Colonic mucosa (tissue), 4 donors: Measurements from ENCODE around the gene STARD13. TPM values are rescaled to one million over a fixed set of nuclear protein-coding genes. Genes with fewer than 3 reads are reported as not detected.

Source experiments
- DNase-seq: peaks from one replicate; pipeline ENCODE4 v3.0.0-alpha.2; 2020
- H3K27ac ChIP-seq: fragments of 200-600 bp; one replicate; pipeline ENCODE4 v1.8.0; 2021
- H3K27me3 ChIP-seq: fragments of 200-600 bp; one replicate; pipeline ENCODE4 v1.8.0; 2021
- H3K36me3 ChIP-seq: fragments of 200-600 bp; one replicate; pipeline ENCODE4 v1.8.0; 2021
- H3K4me1 ChIP-seq: fragments of 200-600 bp; one replicate; pipeline ENCODE4 v1.8.0; 2021; ENCODE audit warnings: mild to moderate bottlenecking
- H3K4me3 ChIP-seq: fragments of 200-600 bp; one replicate; pipeline ENCODE4 v1.8.0; 2021
- H3K9ac ChIP-seq, 2 donors: one replicate each; pipeline ENCODE4 v1.7.0; 2013; ENCODE audit warnings: control low read depth in 2 of 2, low read depth in 2 of 2, low read length in 2 of 2
- H3K9me3 ChIP-seq: fragments of 200-600 bp; one replicate; pipeline ENCODE4 v1.8.0; 2021
- CTCF ChIP-seq: fragments of 200-600 bp; IDR thresholded peaks from one replicate; pipeline ENCODE4 v1.8.0; 2022; ENCODE audit warnings: antibody characterized with exemption, mild to moderate bottlenecking
- intact Hi-C: fragments of 100-400 bp; cut with DNase I; formaldehyde crosslinking; loops from one replicate; pipeline ENCODE4 v1.14.1; 2022
- total RNA-seq, 2 donors: library from RNA; stranded (reverse); fragmentation: NEBNext Ultra II Directional in 1 of 2; extraction: Animal tissue kit (Norgen Biotek cat#: 25700) in 1 of 2; gene quantifications; one replicate each; pipeline ENCODE4 v1.2.1, GENCODE V29; 2021
- donor health status: healthy.
- donor health status: DM: no; HTN: no; CAD: no.
- donor health status: DM: no; HTN: no; CAD: no.

The STARD13 gene
- total RNA-seq, 2 donors from 2014 or later: 21.3 to 30.2 TPM

GRCh38 chr13:33280279-33280905, 5.2 kb downstream of the STARD13 start:
- peaks cover 5% of the 10 kb centered on the region for H3K4me1 ChIP-seq
- no peaks in the 10 kb centered on the region for H3K36me3 ChIP-seq
- no peak for DNase-seq
- no peaks in the 10 kb centered on the region for H3K27me3 ChIP-seq
- TF ChIP-seq CTCF: no peak
- H3K27ac ChIP-seq: peak overlapping the region; percentile 68
- H3K9ac ChIP-seq: peak overlapping the region in 1 of 2 donors; percentile 38
- intact Hi-C loops: no loop called here
- H3K9me3 ChIP-seq: no peaks in the 10 kb centered on the region
- H3K4me3 ChIP-seq: no peak overlapping the region

GRCh38 chr13:33279414-33280278, 5.9 kb downstream of the STARD13 start:
- Histone ChIP-seq H3K9me3 (no peaks in the 10 kb centered on the region), H3K4me3 (no peak overlapping the region), H3K9ac (peak overlapping the region in 1 of 2 donors; percentile 38), H3K36me3 (no peaks in the 10 kb centered on the region), H3K27ac (peak overlapping the region; percentile 68), H3K27me3 (no peaks in the 10 kb centered on the region), H3K4me1 (peaks cover 5% of the 10 kb centered on the region)
- TF ChIP-seq CTCF: no peak
- intact Hi-C loops: no loop called here
- peak; percentile 77 for DNase-seq

GRCh38 chr13:33278913-33279312, 6.6 kb downstream of the STARD13 start:
- no peak for TF ChIP-seq CTCF
- Histone ChIP-seq H3K4me1 (peaks cover 5% of the 10 kb centered on the region), H3K9ac (no peak overlapping the region), H3K9me3 (no peaks in the 10 kb centered on the region), H3K36me3 (no peaks in the 10 kb centered on the region), H3K4me3 (no peak overlapping the region), H3K27me3 (no peaks in the 10 kb centered on the region), H3K27ac (peak overlapping the region; percentile 68)
- DNase-seq: no peak
- intact Hi-C loops: no loop called here

- Histone ChIP-seq H3K4me3 (no peak overlapping the region), H3K4me1 (peaks cover 5% of the 10 kb centered on the region), H3K27ac (no peak overlapping the region), H3K9ac (no peak overlapping the region), H3K9me3 (no peaks in the 10 kb centered on the region), H3K36me3 (no peaks in the 10 kb centered on the region), H3K27me3 (no peaks in the 10 kb centered on the region)
- DNase-seq: no peak
- no peak for TF ChIP-seq CTCF
- intact Hi-C loops: no loop called here
Observed at GRCh38 chr13:33277946-33278345, 7.6 kb downstream of the STARD13 start.

GRCh38 chr13:33277037-33277740, 8.4 kb downstream of the STARD13 start:
- Histone ChIP-seq H3K4me3 (no peak overlapping the region), H3K36me3 (no peaks in the 10 kb centered on the region), H3K9me3 (no peaks in the 10 kb centered on the region), H3K27ac (no peak overlapping the region), H3K9ac (no peak overlapping the region), H3K27me3 (no peaks in the 10 kb centered on the region), H3K4me1 (peaks cover 5% of the 10 kb centered on the region)
- intact Hi-C loops: no loop called here
- TF ChIP-seq CTCF: no peak
- no peak for DNase-seq
